ENCODE results near the gene GPR18.
"Not testable (repeated sequence)": the region's sequence is repeated elsewhere in the genome, so short reads cannot be mapped to it uniquely, and the experiment has no call there.

The GPR18 gene

GRCh38 chr13:99268822-99269221 lies 10.6 kb upstream of the GPR18 start:
- DNase-seq (ENCODE audit: extremely low read depth in 1 of 2, low read depth in 1 of 2) = no peak

- no peak for DNase-seq (ENCODE audit: extremely low read depth in 1 of 2, low read depth in 1 of 2)
Observed at GRCh38 chr13:99267927-99268326, 9.7 kb upstream of the GPR18 start.

GRCh38 chr13:99266827-99267226 lies 8.6 kb upstream of the GPR18 start:
- DNase-seq (ENCODE audit: extremely low read depth in 1 of 2, low read depth in 1 of 2) = no peak

GRCh38 chr13:99265821-99266426 lies 7.7 kb upstream of the GPR18 start:
- no peak for DNase-seq (ENCODE audit: extremely low read depth in 1 of 2, low read depth in 1 of 2)

GRCh38 chr13:99265162-99265800 lies 7.1 kb upstream of the GPR18 start:
- no peak for DNase-seq (ENCODE audit: extremely low read depth in 1 of 2, low read depth in 1 of 2)

DNA sequence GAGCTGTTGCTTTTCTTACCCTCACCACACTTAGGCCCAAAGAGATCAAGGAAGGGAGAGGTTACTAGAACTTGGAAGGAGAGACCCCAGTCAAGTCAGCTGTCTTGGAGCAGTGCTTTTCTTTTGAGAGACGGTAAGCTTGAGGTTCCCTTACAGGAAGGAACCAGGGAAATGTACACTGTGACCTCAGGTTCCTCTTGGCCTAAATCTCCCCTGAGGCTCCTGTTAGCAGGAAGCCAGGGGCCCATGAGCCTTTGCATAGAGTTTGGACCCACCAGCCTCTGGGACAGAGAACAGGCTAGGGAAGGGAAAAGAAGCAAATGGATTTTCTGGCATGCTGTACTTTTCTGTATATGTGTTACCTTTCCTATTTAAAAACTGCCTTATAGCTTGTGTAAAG lies 5.9 kb upstream of the GPR18 start:
- no peak for DNase-seq (ENCODE audit: extremely low read depth in 1 of 2, low read depth in 1 of 2)

DNA sequence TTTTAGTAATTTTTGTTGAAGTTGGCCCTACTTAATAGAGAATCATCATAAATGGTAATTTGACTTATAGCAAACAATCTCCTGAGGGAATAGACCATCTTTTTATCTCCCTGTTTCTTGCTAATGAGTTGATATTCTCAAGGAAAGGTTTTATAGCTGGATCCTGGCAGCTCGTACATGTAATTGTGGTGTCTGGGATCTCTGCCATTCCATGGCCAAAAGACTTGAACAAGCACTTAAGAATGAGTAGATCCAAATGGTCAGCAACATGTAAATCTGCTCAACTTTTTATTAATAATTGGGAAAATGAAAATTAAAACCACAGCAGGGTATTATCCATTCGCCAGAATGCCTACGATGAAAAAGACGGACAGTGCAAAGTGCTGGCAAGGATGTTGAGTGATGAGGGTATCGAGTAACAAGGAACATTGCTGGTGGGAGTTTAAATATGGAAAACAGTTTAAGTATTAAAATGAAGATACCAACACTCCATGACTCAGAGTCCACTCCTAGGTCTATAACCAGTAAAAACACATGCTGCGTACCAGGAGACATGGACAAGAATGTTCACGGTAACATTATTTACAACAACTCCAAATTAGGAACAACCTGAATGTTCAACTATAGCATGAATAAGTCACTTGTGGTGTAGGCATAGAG lies 5.1 kb upstream of the GPR18 start:
- DNase-seq (ENCODE audit: extremely low read depth in 1 of 2, low read depth in 1 of 2) = no peak

DNA sequence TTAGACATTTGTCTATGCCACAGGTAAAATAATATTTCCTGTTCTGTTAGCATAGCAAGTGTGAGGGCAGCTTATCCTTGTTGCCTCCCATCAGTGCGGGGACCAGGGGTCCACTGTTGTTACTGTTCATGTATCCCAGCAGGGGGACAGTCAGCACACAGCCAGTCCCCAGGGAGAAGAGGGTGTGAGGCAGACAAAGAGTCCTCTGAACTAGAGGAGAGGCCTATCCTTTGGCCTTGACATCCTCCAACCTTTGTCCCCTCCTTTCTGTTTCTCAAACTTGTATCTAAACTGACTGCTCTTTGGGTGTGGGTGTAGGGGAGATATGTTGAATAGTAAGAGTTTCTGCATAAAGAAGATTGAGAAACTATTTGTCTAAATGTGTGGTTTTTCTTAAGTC lies 2.9 kb upstream of the GPR18 start:
- DNase-seq (ENCODE audit: extremely low read depth in 1 of 2, low read depth in 1 of 2) = no peak

DNA sequence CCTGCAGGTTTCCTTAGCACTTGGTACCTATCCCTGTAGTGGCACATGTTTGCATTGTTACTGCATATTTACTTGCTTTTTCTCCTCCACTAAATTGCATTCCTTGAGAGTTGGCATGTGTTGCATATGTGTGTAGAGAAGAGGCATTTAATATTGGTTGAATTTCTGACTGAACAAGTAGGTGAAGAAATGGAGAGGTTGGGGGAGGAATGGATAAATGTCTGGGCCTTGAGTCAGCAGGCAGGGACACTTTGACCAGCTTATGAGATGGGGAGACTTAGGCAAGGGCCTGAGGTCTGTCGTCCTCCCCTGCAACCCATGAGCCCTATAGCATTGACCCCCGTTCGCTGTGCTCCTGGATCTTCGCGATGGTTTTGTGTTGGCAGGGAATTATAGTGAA lies 2.0 kb upstream of the GPR18 start:
- no peak for DNase-seq (ENCODE audit: extremely low read depth in 1 of 2, low read depth in 1 of 2)

DNA sequence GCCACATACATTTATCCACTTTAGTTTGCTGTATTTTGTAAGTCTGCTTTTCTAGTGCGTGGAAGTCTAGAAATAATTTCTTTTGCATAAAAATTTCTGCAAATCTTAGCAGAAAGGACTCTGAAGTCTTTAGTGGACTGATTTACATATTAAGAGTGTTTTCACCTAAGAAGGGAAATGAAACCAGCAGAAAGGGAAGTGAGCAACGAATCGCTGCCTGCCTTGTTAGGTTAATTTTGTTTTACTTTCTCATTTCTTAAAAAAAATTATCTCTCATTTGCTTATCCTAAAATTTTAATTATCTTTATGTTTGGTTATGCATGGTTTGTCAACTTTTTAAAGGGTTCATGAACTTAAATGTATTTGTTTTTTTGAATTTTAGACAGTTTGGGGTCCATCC lies 767 bp upstream of the GPR18 start:
- no peak for DNase-seq (ENCODE audit: extremely low read depth in 1 of 2, low read depth in 1 of 2)

DNA sequence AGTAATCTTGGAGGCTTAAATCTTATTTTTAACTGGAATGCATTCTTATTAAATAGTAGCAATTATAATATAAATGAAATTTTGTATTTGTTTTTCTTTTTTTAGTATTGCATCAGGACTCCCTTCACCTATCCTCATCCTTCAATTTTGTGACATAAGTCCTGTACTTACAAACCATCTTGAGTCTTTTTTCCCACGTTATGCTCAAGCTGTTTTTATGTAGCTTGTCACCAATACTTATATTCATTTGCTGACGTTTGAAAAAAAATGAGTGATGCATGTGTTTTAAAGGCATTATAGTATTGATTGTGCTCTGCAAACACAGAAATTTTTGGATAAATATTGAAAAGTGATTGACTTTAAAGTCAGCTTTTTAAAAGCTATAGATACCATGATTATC lies 888 bp downstream of the GPR18 start:
- DNase-seq (ENCODE audit: extremely low read depth in 1 of 2, low read depth in 1 of 2) = no peak

GRCh38 chr13:99256709-99257108 lies 1.5 kb downstream of the GPR18 start:
- DNase-seq (ENCODE audit: extremely low read depth in 1 of 2, low read depth in 1 of 2) = no peak

DNA sequence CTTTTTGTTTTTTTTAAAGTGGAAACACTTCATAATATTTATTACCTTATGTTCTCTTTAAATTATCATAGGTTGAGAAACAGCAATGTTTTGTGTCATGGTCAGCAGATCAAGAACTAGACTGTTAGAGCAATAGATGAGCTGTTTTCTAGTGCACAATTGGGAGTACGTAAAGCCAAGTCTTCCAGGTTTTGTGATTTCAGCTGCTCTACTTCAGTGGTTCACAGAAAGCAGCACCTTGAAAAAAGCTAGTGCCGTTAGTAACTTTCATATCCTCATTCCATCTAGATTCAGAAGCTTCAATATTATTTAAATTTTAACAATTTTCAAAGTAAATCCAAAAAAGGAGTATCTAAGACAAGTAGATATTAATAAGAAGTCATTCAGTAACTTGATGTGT lies 1.9 kb downstream of the GPR18 start:
- no peak for DNase-seq (ENCODE audit: extremely low read depth in 1 of 2, low read depth in 1 of 2)

- DNase-seq (ENCODE audit: extremely low read depth in 1 of 2, low read depth in 1 of 2) = no peak
Observed at GRCh38 chr13:99255271-99255670, 2.9 kb downstream of the GPR18 start.

DNA sequence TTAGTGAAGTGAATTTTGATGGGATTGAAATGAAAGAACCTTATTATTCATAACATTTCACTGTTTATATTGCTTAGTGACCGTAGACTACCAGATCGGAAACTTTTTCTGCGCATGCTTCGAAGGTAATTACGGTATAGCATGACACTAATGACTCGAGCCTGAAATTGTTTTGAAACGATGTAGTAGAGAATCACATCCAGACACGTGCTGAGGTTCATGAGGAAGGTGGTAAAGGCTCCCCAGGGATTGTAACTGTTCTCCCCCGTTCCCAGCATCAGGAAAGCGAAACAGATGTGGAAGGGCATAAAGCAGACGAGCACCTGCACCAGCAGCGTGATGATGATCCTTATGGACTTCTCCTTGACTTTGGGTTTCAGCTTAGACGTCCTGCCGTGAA lies 3.3 kb downstream of the GPR18 start:
- DNase-seq (ENCODE audit: extremely low read depth in 1 of 2, low read depth in 1 of 2) = no peak

DNA sequence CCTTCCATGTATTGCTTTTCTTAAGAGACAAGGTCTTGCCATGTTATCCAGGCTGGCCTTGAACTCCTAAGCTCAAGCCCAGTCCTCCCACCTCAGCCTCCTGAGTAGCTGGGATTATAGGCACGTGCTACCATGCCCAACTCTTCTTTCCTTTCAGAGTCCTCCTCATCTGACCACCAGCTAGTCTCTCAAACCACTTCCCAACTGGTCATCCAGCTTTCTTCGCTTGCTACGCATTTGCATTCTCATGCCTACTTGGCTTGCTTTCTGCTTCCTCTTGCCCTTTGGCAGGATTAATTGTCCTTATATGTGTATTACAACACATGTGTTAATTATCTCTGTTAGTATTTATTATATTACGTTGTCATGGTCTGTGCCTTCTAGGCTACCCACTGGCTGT lies 6.3 kb downstream of the GPR18 start:
- no peak for DNase-seq (ENCODE audit: extremely low read depth in 1 of 2, low read depth in 1 of 2)

GRCh38 chr13:99250982-99251825 lies 7.0 kb downstream of the GPR18 start:
- DNase-seq (ENCODE audit: extremely low read depth in 1 of 2, low read depth in 1 of 2) = no peak

GRCh38 chr13:99249606-99250005 lies 8.6 kb downstream of the GPR18 start:
- DNase-seq (ENCODE audit: extremely low read depth in 1 of 2, low read depth in 1 of 2) = not testable (repeated sequence)

- not testable (repeated sequence) for DNase-seq (ENCODE audit: extremely low read depth in 1 of 2, low read depth in 1 of 2)
Observed at GRCh38 chr13:99249178-99249577, 9.0 kb downstream of the GPR18 start.

DNA sequence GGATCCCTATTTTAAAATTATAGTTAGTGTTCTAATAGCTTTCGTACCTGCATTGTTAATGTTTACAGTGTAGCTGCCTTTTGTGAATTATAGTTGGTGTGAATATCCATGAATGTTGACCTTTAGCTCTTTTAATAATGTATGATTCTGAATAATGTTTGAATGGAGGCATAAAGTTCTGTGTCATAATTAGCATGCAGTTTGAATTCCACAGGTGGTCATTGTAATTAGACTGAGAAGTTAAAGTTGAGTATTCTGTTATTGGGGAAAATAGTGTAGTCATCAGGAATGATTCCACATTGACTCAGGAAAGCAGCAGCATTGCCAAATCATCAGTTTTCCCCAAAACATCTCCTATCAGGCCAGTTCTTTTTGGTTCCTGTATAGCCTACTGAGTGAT lies 12.1 kb downstream of the GPR18 start:
- no peak for DNase-seq (ENCODE audit: extremely low read depth in 1 of 2, low read depth in 1 of 2)

DNA sequence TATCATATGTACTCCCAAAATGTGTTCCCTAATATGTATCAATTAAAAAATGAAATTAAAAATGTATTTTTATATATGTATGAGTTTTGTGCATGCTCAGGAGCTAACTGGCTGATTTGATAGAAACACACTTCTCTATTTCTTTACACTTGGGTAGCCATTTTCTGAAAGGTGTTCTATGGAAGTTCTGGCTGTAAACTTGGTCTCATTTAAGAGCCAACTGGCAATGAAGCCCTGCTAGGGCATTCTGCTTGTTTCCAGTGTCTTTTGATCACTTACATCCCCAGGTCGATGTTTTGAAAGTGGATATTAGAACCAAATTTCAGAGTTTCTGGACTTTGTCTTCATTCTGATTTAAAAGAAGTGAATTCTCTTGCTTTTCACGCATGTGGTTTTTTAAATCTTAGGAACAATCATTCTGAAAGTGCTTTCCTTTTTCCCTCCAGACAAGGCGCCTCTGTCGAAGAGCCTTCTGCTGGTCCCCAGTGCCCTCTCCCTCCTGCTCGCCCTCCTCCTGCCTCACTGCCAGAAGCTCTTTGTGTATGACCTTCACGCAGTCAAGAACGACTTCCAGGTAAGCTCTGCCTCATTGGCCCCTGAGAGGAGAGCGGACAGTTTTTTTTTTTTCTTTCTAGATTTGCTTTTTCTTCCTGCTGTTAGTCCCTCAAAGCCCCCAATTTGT lies 20.1 kb downstream of the GPR18 start:
- DNase-seq (ENCODE audit: extremely low read depth in 1 of 2, low read depth in 1 of 2) = no peak
